ENCODE data around the gene PUDP. TPM values are rescaled to one million over a fixed set of nuclear protein-coding genes. Genes with fewer than 3 reads are reported as not detected.

PUDP gene
- total RNA-seq, 2 donors from 2014 or later: 3.4 to 12.7 TPM

GRCh38 chrX:7068939-7069367, 79.0 kb downstream of the PUDP start:
- TF ChIP-seq CTCF (IDR thresholded peaks at IDR 0.05): no peak
- Histone ChIP-seq H3K4me1 (ENCODE audit: control insufficient read depth in 1 of 2, low read depth in 2 of 2) (no peaks in the 10 kb centered on the region), H3K9me3 (no peaks in the 10 kb centered on the region), H3K27me3 (replicated peaks; ENCODE audit: insufficient read depth) (no peaks in the 10 kb centered on the region), H3K36me3 (no peaks in the 10 kb centered on the region), H3K4me3 (no peak overlapping the region), H3K27ac (no peak overlapping the region)
- DNase-seq (ENCODE audit: low spot score) (no peak), ATAC-seq (ENCODE audit: insufficient number of reproducible peaks, low FRiP score, low read depth) (no peak)

GRCh38 chrX:7067256-7067655, 80.7 kb downstream of the PUDP start:
- Histone ChIP-seq H3K36me3 (no peaks in the 10 kb centered on the region), H3K4me1 (ENCODE audit: control insufficient read depth in 1 of 2, low read depth in 2 of 2) (no peaks in the 10 kb centered on the region), H3K4me3 (no peak overlapping the region), H3K9me3 (no peaks in the 10 kb centered on the region), H3K27ac (no peak overlapping the region), H3K27me3 (replicated peaks; ENCODE audit: insufficient read depth) (no peaks in the 10 kb centered on the region)
- ATAC-seq (ENCODE audit: insufficient number of reproducible peaks, low FRiP score, low read depth): no peak
- TF ChIP-seq CTCF (IDR thresholded peaks at IDR 0.05): no peak
- no peak for DNase-seq (ENCODE audit: low spot score)

- no peak for DNase-seq (ENCODE audit: low spot score)
- Histone ChIP-seq H3K27me3 (replicated peaks; ENCODE audit: insufficient read depth) (no peaks in the 10 kb centered on the region), H3K9me3 (no peaks in the 10 kb centered on the region), H3K27ac (no peak overlapping the region), H3K36me3 (no peaks in the 10 kb centered on the region), H3K4me3 (no peak overlapping the region), H3K4me1 (ENCODE audit: control insufficient read depth in 1 of 2, low read depth in 2 of 2) (no peaks in the 10 kb centered on the region)
- ATAC-seq (ENCODE audit: insufficient number of reproducible peaks, low FRiP score, low read depth): no peak
- TF ChIP-seq CTCF (IDR thresholded peaks at IDR 0.05): no peak
Observed at GRCh38 chrX:7065473-7065872, 82.5 kb downstream of the PUDP start.

- Histone ChIP-seq H3K4me1 (ENCODE audit: control insufficient read depth in 1 of 2, low read depth in 2 of 2) (no peaks in the 10 kb centered on the region), H3K27me3 (replicated peaks; ENCODE audit: insufficient read depth) (no peaks in the 10 kb centered on the region), H3K4me3 (no peak overlapping the region), H3K36me3 (no peaks in the 10 kb centered on the region), H3K27ac (no peak overlapping the region), H3K9me3 (no peaks in the 10 kb centered on the region)
- DNase-seq (ENCODE audit: low spot score): no peak
- TF ChIP-seq CTCF (IDR thresholded peaks at IDR 0.05): no peak
- ATAC-seq (ENCODE audit: insufficient number of reproducible peaks, low FRiP score, low read depth): no peak
Observed at GRCh38 chrX:7062903-7063302, 85.0 kb downstream of the PUDP start.

- no peak for ATAC-seq (ENCODE audit: insufficient number of reproducible peaks, low FRiP score, low read depth)
- DNase-seq (ENCODE audit: low spot score): no peak
- no peaks in the 10 kb centered on the region for H3K4me1 ChIP-seq (ENCODE audit: control insufficient read depth in 1 of 2, low read depth in 2 of 2)
- no peak overlapping the region for H3K4me3 ChIP-seq
- H3K27me3 ChIP-seq (replicated peaks; ENCODE audit: insufficient read depth): no peaks in the 10 kb centered on the region
- TF ChIP-seq CTCF (IDR thresholded peaks at IDR 0.05): no peak
- H3K27ac ChIP-seq: no peak overlapping the region
- H3K9me3 ChIP-seq: no peaks in the 10 kb centered on the region
- H3K36me3 ChIP-seq: no peaks in the 10 kb centered on the region
Observed at GRCh38 chrX:7062276-7062675, 85.7 kb downstream of the PUDP start.

Data from thoracic aorta (tissue), 2 donors.